CD14-positive monocyte (primary cell): ENCODE results near the gene GRIA1. TPM values are rescaled to one million over a fixed set of nuclear protein-coding genes. Genes with fewer than 3 reads are reported as not detected.

Source experiments
- DNase-seq, 3 donors: peaks; one replicate each; pipeline ENCODE4 v3.0.0-alpha.2; 2011 to 2022
- H2AFZ ChIP-seq: 2 replicates; pipeline ENCODE4 v1.6.0; 2012; ENCODE audit warnings: mild to moderate bottlenecking, low read depth, low read length, inconsistent platforms; ENCODE audit not compliant: insufficient read depth, poor library complexity, severe bottlenecking
- H3K27ac ChIP-seq, 2 donors: 1 replicate in 1 of 2; 2 replicates in 1 of 2; pipeline ENCODE4 v1.5.1; 2012 to 2013; ENCODE audit warnings: low read length in 2 of 2, control low read depth in 1 of 2, inconsistent platforms in 1 of 2, low read depth in 1 of 2, mild to moderate bottlenecking in 1 of 2
- H3K27me3 ChIP-seq, 2 donors: one replicate each; pipeline versions ENCODE4 v1.6.0 to v1.6.1; 2011 to 2013; ENCODE audit warnings: low read length in 2 of 2; ENCODE audit not compliant: control insufficient read depth in 2 of 2, insufficient read depth in 2 of 2
- H3K36me3 ChIP-seq, 2 donors: replicated peaks in 1 of 2; 1 replicate in 1 of 2; 2 replicates in 1 of 2; pipeline versions ENCODE4 v1.5.1 to v1.6.1; 2012 to 2013; ENCODE audit warnings: low read length in 2 of 2, control low read depth in 1 of 2, inconsistent platforms in 1 of 2, mild to moderate bottlenecking in 1 of 2; ENCODE audit not compliant: insufficient read depth in 2 of 2, control insufficient read depth in 1 of 2
- H3K4me1 ChIP-seq, 2 donors: 1 replicate in 1 of 2; 2 replicates in 1 of 2; pipeline versions ENCODE4 v1.5.1 to v1.6.1; 2012 to 2013; ENCODE audit warnings: low read length in 2 of 2, control low read depth in 1 of 2, inconsistent platforms in 1 of 2, mild to moderate bottlenecking in 1 of 2, moderate library complexity in 1 of 2; ENCODE audit not compliant: insufficient read depth in 2 of 2, control insufficient read depth in 1 of 2
- H3K4me2 ChIP-seq: replicated peaks from 2 replicates; pipeline ENCODE3; 2012; ENCODE audit warnings: low read length, moderate library complexity, mild to moderate bottlenecking; ENCODE audit not compliant: poor library complexity, severe bottlenecking; ENCODE audit errors: extremely low read depth
- H3K4me3 ChIP-seq, 3 experiments: fragments of 200-600 bp in 1 of 3; sonication (generic) in 1 of 3; replicated peaks in 1 of 3; 1 replicate in 2 of 3; 2 replicates in 1 of 3; pipeline ENCODE4 v1.5.1; 2011 to 2013; ENCODE audit warnings: low read length in 3 of 3, mild to moderate bottlenecking in 3 of 3, control low read depth in 2 of 3, low read depth in 2 of 3, inconsistent platforms in 1 of 3, moderate library complexity in 1 of 3
- H3K79me2 ChIP-seq: 2 replicates; pipeline ENCODE4 v1.6.0; 2012; ENCODE audit warnings: mild to moderate bottlenecking, control low read depth, inconsistent platforms, low read length, moderate library complexity; ENCODE audit not compliant: insufficient read depth
- H3K9ac ChIP-seq: 2 replicates; pipeline ENCODE4 v1.6.0; 2017; ENCODE audit warnings: low read length, mild to moderate bottlenecking; ENCODE audit not compliant: insufficient read depth, poor library complexity, severe bottlenecking
- H3K9me3 ChIP-seq, 2 donors: replicated peaks in 1 of 2; 1 replicate in 1 of 2; 2 replicates in 1 of 2; pipeline versions ENCODE4 v1.5.1 to v1.6.1; 2012 to 2013; ENCODE audit warnings: low read length in 2 of 2, control low read depth in 1 of 2; ENCODE audit not compliant: control insufficient read depth in 1 of 2, insufficient read depth in 1 of 2
- H4K20me1 ChIP-seq: 2 replicates; pipeline ENCODE4 v1.6.0; 2012; ENCODE audit warnings: mild to moderate bottlenecking, low read length, control low read depth, moderate library complexity; ENCODE audit not compliant: insufficient read depth
- H3K27ac Mint-ChIP-seq, 7 donors: one replicate each; pipeline ENCODE4 v1.8.0; 2020; ENCODE audit warnings: mild to moderate bottlenecking in 7 of 7, mixed read lengths in 7 of 7, moderate library complexity in 6 of 7, inconsistent platforms in 2 of 7
- H3K27me3 Mint-ChIP-seq, 3 donors: one replicate each; pipeline ENCODE4 v1.8.0; 2021 to 2022; ENCODE audit warnings: low read depth in 3 of 3, mild to moderate bottlenecking in 3 of 3, mixed read lengths in 3 of 3, moderate library complexity in 3 of 3, inconsistent platforms in 1 of 3
- H3K36me3 Mint-ChIP-seq, 2 donors: one replicate each; pipeline ENCODE4 v1.8.0; 2020; ENCODE audit warnings: mixed read lengths in 2 of 2, inconsistent platforms in 1 of 2, mild to moderate bottlenecking in 1 of 2
- H3K4me1 Mint-ChIP-seq: one replicate; pipeline ENCODE4 v1.8.0; 2020; ENCODE audit warnings: mild to moderate bottlenecking, mixed read lengths
- H3K4me3 Mint-ChIP-seq, 2 donors: one replicate each; pipeline ENCODE4 v1.8.0; 2020; ENCODE audit warnings: mild to moderate bottlenecking in 2 of 2, mixed read lengths in 2 of 2, moderate library complexity in 1 of 2
- H3K9me3 Mint-ChIP-seq, 7 donors: one replicate each; pipeline ENCODE4 v1.8.0; 2020 to 2022; ENCODE audit warnings: mixed read lengths in 7 of 7, mild to moderate bottlenecking in 6 of 7, moderate library complexity in 6 of 7, inconsistent platforms in 2 of 7
- CTCF ChIP-seq: fragments of 200-600 bp; IDR thresholded peaks from one replicate; pipeline ENCODE4 v1.8.0; 2022; ENCODE audit warnings: antibody characterized with exemption, mild to moderate bottlenecking
- WGBS: methylation state at CpG from one replicate; pipeline ENCODE4 v1.1.5; 2013; ENCODE audit warnings: missing lambda C conversion rate; ENCODE audit not compliant: insufficient coverage; 5-methylcytosine and 5-hydroxymethylcytosine counted together
- intact Hi-C, 2 donors: fragments of 100-400 bp; cut with micrococcal nuclease; formaldehyde crosslinking; loops; one replicate each; pipeline versions ENCODE4 v1.15.0 to v1.15.1; 2023
- polyA plus RNA-seq, 3 donors: library from polyadenylated mRNA; depleted of rRNA in 1 of 3; unstranded in 2 of 3; stranded (reverse) in 1 of 3; fragments of 300-500 nt in 2 of 3; fragments of >200 nt in 1 of 3; fragmentation: Illumina TruSeq in 2 of 3; gene quantifications; 1 replicate in 2 of 3; 2 replicates in 1 of 3; pipeline ENCODE4 v1.2.3, GENCODE V29; 2012 to 2021

The GRIA1 gene
- polyA plus RNA-seq, 3 donors = not detected

- 86% methylated on average over 5 of the region's 5 CpGs for WGBS
- Histone ChIP-seq H3K9ac (no peak overlapping the region), H3K27ac (no peak overlapping the region), H3K4me1 (no peaks in the 10 kb centered on the region), H3K36me3 (no peaks in the 10 kb centered on the region), H2AFZ (no peak overlapping the region), H4K20me1 (no peaks in the 10 kb centered on the region), H3K4me3 (no peak overlapping the region), H3K27me3 (no peaks in the 10 kb centered on the region), H3K4me2 (no peak overlapping the region), H3K9me3 (no peaks in the 10 kb centered on the region), H3K79me2 (no peaks in the 10 kb centered on the region)
- Mint-ChIP-seq H3K27ac (no peak overlapping the region), H3K9me3 (no peaks in the 10 kb centered on the region), H3K27me3 (peaks cover 0 to 2% (median 1%) of the 10 kb centered on the region in 3 donors), H3K4me3 (no peak overlapping the region), H3K36me3 (no peaks in the 10 kb centered on the region), H3K4me1 (no peaks in the 10 kb centered on the region)
- no peak for DNase-seq
- intact Hi-C loops = no loop called here
- TF ChIP-seq CTCF = no peak
Observed at GRCh38 chr5:153523831-153524230, 33.4 kb downstream of the GRIA1 start.

- no peak overlapping the region for H3K27ac Mint-ChIP-seq
- no peaks in the 10 kb centered on the region for H4K20me1 ChIP-seq
- no peaks in the 10 kb centered on the region for H3K4me1 ChIP-seq
- intact Hi-C loops = no loop called here
- no peak overlapping the region for H3K4me3 ChIP-seq
- no peak overlapping the region for H3K4me3 Mint-ChIP-seq
- no peaks in the 10 kb centered on the region for H3K36me3 ChIP-seq
- no peaks in the 10 kb centered on the region for H3K36me3 Mint-ChIP-seq
- H3K79me2 ChIP-seq = no peaks in the 10 kb centered on the region
- no peak overlapping the region for H3K9ac ChIP-seq
- no peak for TF ChIP-seq CTCF
- H3K9me3 ChIP-seq = no peaks in the 10 kb centered on the region
- no peaks in the 10 kb centered on the region for H3K4me1 Mint-ChIP-seq
- H3K9me3 Mint-ChIP-seq = no peaks in the 10 kb centered on the region
- WGBS = no CpG with 5 or more reads among the region's 1 CpG
- no peak overlapping the region for H3K4me2 ChIP-seq
- H3K27me3 ChIP-seq = no peaks in the 10 kb centered on the region
- DNase-seq = no peak
- peaks cover 0 to 2% (median 1%) of the 10 kb centered on the region in 3 donors for H3K27me3 Mint-ChIP-seq
- no peak overlapping the region for H3K27ac ChIP-seq
- no peak overlapping the region for H2AFZ ChIP-seq
Observed at GRCh38 chr5:153525536-153525935, 35.1 kb downstream of the GRIA1 start.
